CD4-positive, alpha-beta memory T cell (primary cell): ENCODE data around the gene SIL1. TPM values are rescaled to one million over a fixed set of nuclear protein-coding genes. Genes with fewer than 3 reads are reported as not detected.

Experiments used
- CTCF ChIA-PET: fragments of 350-600 bp; sonication (Branson Sonifier 250); formaldehyde crosslinking; loops from one replicate; lab custom pipeline; 2021; ENCODE audit warnings: inconsistent platforms; ENCODE audit not compliant: partially characterized antibody; lab: Charles Lee
- POLR2A ChIA-PET: fragments of 350-600 bp; sonication (Branson Sonifier 250); formaldehyde crosslinking; loops from one replicate; lab custom pipeline; 2021; ENCODE audit not compliant: partially characterized antibody; lab: Charles Lee
- DNase-seq, 5 donors: peaks; one replicate each; pipeline versions ENCODE4 v3.0.0 to v3.0.0-alpha.2; 2020 to 2022; ENCODE audit warnings: mixed read lengths in 1 of 5
- H3K27ac ChIP-seq: one replicate; pipeline ENCODE4 v1.7.0; 2013; ENCODE audit warnings: low read depth, low read length
- H3K27me3 ChIP-seq: 2 replicates; pipeline ENCODE4 v1.7.0; 2013; ENCODE audit warnings: mild to moderate bottlenecking, low read length, moderate library complexity; ENCODE audit not compliant: insufficient read depth
- H3K36me3 ChIP-seq: 2 replicates; pipeline ENCODE4 v1.7.0; 2013; ENCODE audit warnings: mild to moderate bottlenecking, low read length, moderate library complexity; ENCODE audit not compliant: insufficient read depth
- H3K4me1 ChIP-seq: 2 replicates; pipeline ENCODE4 v1.7.0; 2013; ENCODE audit warnings: mild to moderate bottlenecking, low read length, moderate library complexity; ENCODE audit not compliant: insufficient read depth
- H3K4me3 ChIP-seq, 2 donors: one replicate each; pipeline ENCODE4 v1.7.0; 2013; ENCODE audit warnings: low read length in 2 of 2, mild to moderate bottlenecking in 1 of 2
- H3K9me3 ChIP-seq, 2 donors: one replicate each; pipeline ENCODE4 v1.7.0; 2013; ENCODE audit warnings: low read length in 2 of 2, control low read depth in 1 of 2; ENCODE audit not compliant: control insufficient read depth in 1 of 2
- H3K27ac Mint-ChIP-seq, 7 donors: one replicate each; pipeline ENCODE4 v1.8.0; 2020 to 2021; ENCODE audit warnings: mixed read lengths in 7 of 7, mild to moderate bottlenecking in 6 of 7, inconsistent platforms in 3 of 7, moderate library complexity in 3 of 7
- H3K27me3 Mint-ChIP-seq, 2 donors: one replicate each; pipeline ENCODE4 v1.8.0; 2020 to 2021; ENCODE audit warnings: mixed read lengths in 2 of 2
- H3K36me3 Mint-ChIP-seq, 2 donors: one replicate each; pipeline ENCODE4 v1.8.0; 2020 to 2021; ENCODE audit warnings: mixed read lengths in 2 of 2, inconsistent platforms in 1 of 2, mild to moderate bottlenecking in 1 of 2
- H3K4me1 Mint-ChIP-seq, 4 donors: one replicate each; pipeline ENCODE4 v1.8.0; 2020 to 2021; ENCODE audit warnings: mixed read lengths in 4 of 4, mild to moderate bottlenecking in 1 of 4
- H3K4me3 Mint-ChIP-seq, 8 donors: one replicate each; pipeline ENCODE4 v1.8.0; 2020 to 2021; ENCODE audit warnings: mixed read lengths in 8 of 8, mild to moderate bottlenecking in 7 of 8, moderate library complexity in 6 of 8, inconsistent platforms in 3 of 8
- H3K9me3 Mint-ChIP-seq, 8 donors: one replicate each; pipeline ENCODE4 v1.8.0; 2020 to 2021; ENCODE audit warnings: mixed read lengths in 8 of 8, mild to moderate bottlenecking in 5 of 8, inconsistent platforms in 3 of 8, moderate library complexity in 1 of 8
- intact Hi-C: fragments of 100-400 bp; cut with micrococcal nuclease; formaldehyde crosslinking; loops from one replicate; pipeline ENCODE4 v1.15.1; 2023
- polyA plus RNA-seq, 2 donors: library from polyadenylated mRNA; unstranded; fragments of 300-500 nt; fragmentation: Illumina TruSeq; gene quantifications; one replicate each; pipeline ENCODE4 v1.2.3, GENCODE V29; 2021
- total RNA-seq, 2 experiments: library from RNA; stranded (reverse); gene quantifications; one replicate each; pipeline ENCODE4 v1.2.3, GENCODE V29; 2021

SIL1 gene
- total and polyA plus RNA-seq, 4 experiments from 2014 or later: 12.2 to 16.7 (median 14.4) TPM

- Mint-ChIP-seq H3K4me3 (no peak overlapping the region), H3K27ac (peak overlapping the region in 2 of 7 donors; percentile 43 to 60), H3K36me3 (peaks cover 0 to 2% of the 10 kb centered on the region in 2 donors), H3K9me3 (no peaks in the 10 kb centered on the region), H3K4me1 (peaks cover 0 to 5% (median under 1%) of the 10 kb centered on the region in 4 donors), H3K27me3 (no peaks in the 10 kb centered on the region)
- H3K4me1 ChIP-seq: no peaks in the 10 kb centered on the region
- DNase-seq: no peak
- intact Hi-C loops: no loop called here
- H3K9me3 ChIP-seq: no peaks in the 10 kb centered on the region
- no peak overlapping the region for H3K4me3 ChIP-seq
- CTCF ChIA-PET: no interaction called here
- no peak overlapping the region for H3K27ac ChIP-seq
- POLR2A ChIA-PET: no interaction called here
- no peaks in the 10 kb centered on the region for H3K27me3 ChIP-seq
- no peaks in the 10 kb centered on the region for H3K36me3 ChIP-seq
Observed at GRCh38 chr5:139150367-139150999, 47.7 kb downstream of the SIL1 start.

GRCh38 chr5:139149477-139150199 lies 48.5 kb downstream of the SIL1 start:
- H3K4me3 ChIP-seq: no peak overlapping the region
- Mint-ChIP-seq H3K4me1 (peaks cover 0 to 5% (median under 1%) of the 10 kb centered on the region in 4 donors), H3K9me3 (no peaks in the 10 kb centered on the region), H3K27me3 (no peaks in the 10 kb centered on the region), H3K36me3 (peaks cover 0 to 7% of the 10 kb centered on the region in 2 donors), H3K27ac (peak overlapping the region in 1 of 7 donors; percentile 74), H3K4me3 (no peak overlapping the region)
- no peaks in the 10 kb centered on the region for H3K27me3 ChIP-seq
- DNase-seq: no peak
- no peak overlapping the region for H3K27ac ChIP-seq
- H3K9me3 ChIP-seq: no peaks in the 10 kb centered on the region
- ChIA-PET POLR2A (no interaction called here), CTCF (no interaction called here)
- no peaks in the 10 kb centered on the region for H3K4me1 ChIP-seq
- intact Hi-C loops: no loop called here
- no peaks in the 10 kb centered on the region for H3K36me3 ChIP-seq

GRCh38 chr5:139148986-139149385 lies 49.2 kb downstream of the SIL1 start:
- DNase-seq: no peak
- Histone ChIP-seq H3K27ac (no peak overlapping the region), H3K36me3 (no peaks in the 10 kb centered on the region), H3K27me3 (no peaks in the 10 kb centered on the region), H3K4me3 (no peak overlapping the region), H3K9me3 (no peaks in the 10 kb centered on the region), H3K4me1 (no peaks in the 10 kb centered on the region)
- peaks cover 0 to 7% of the 10 kb centered on the region in 2 donors for H3K36me3 Mint-ChIP-seq
- H3K4me3 Mint-ChIP-seq: no peak overlapping the region
- ChIA-PET CTCF (no interaction called here), POLR2A (no interaction called here)
- no peaks in the 10 kb centered on the region for H3K27me3 Mint-ChIP-seq
- peaks cover 0 to 5% (median under 1%) of the 10 kb centered on the region in 4 donors for H3K4me1 Mint-ChIP-seq
- H3K27ac Mint-ChIP-seq: no peak overlapping the region
- intact Hi-C loops: no loop called here
- no peaks in the 10 kb centered on the region for H3K9me3 Mint-ChIP-seq

GRCh38 chr5:139148306-139148705 lies 49.9 kb downstream of the SIL1 start:
- no peak for DNase-seq
- CTCF ChIA-PET: no interaction called here
- no peak overlapping the region for H3K27ac Mint-ChIP-seq

GRCh38 chr5:139147483-139148087 lies 50.6 kb downstream of the SIL1 start:
- H3K9me3 ChIP-seq: no peaks in the 10 kb centered on the region
- H3K4me1 ChIP-seq: no peaks in the 10 kb centered on the region
- Mint-ChIP-seq H3K27me3 (no peaks in the 10 kb centered on the region), H3K4me3 (no peak overlapping the region), H3K9me3 (no peaks in the 10 kb centered on the region), H3K36me3 (peaks cover 0 to 7% of the 10 kb centered on the region in 2 donors), H3K27ac (no peak overlapping the region), H3K4me1 (peaks cover 0 to 5% (median under 1%) of the 10 kb centered on the region in 4 donors)
- POLR2A ChIA-PET: interaction anchor here (0.7 kb wide), 1 partner anchor 76 kb away, joined by 3 read pairs; no protein-coding TSS in a partner anchor
- no peak overlapping the region for H3K4me3 ChIP-seq
- CTCF ChIA-PET: no interaction called here
- no peak for DNase-seq
- no peaks in the 10 kb centered on the region for H3K27me3 ChIP-seq
- no peaks in the 10 kb centered on the region for H3K36me3 ChIP-seq
- intact Hi-C loops: no loop called here
- H3K27ac ChIP-seq: no peak overlapping the region

More at GRCh38 chr5:139148306-139148705, 49.9 kb downstream of the SIL1 start:
- no peaks in the 10 kb centered on the region for H3K9me3 ChIP-seq
- intact Hi-C loops: no loop called here
- H3K27me3 ChIP-seq: no peaks in the 10 kb centered on the region
- H3K4me3 Mint-ChIP-seq: no peak overlapping the region
- no peak overlapping the region for H3K27ac ChIP-seq
- H3K4me1 ChIP-seq: no peaks in the 10 kb centered on the region
- peaks cover 0 to 5% (median under 1%) of the 10 kb centered on the region in 4 donors for H3K4me1 Mint-ChIP-seq
- no peaks in the 10 kb centered on the region for H3K27me3 Mint-ChIP-seq
- H3K4me3 ChIP-seq: no peak overlapping the region
- peaks cover 0 to 7% of the 10 kb centered on the region in 2 donors for H3K36me3 Mint-ChIP-seq
- H3K9me3 Mint-ChIP-seq: no peaks in the 10 kb centered on the region
- POLR2A ChIA-PET: no interaction called here
- no peaks in the 10 kb centered on the region for H3K36me3 ChIP-seq

GRCh38 chr5:139146809-139147482 lies 51.2 kb downstream of the SIL1 start:
- Mint-ChIP-seq H3K9me3 (no peaks in the 10 kb centered on the region), H3K27me3 (no peaks in the 10 kb centered on the region), H3K4me3 (no peak overlapping the region), H3K27ac (no peak overlapping the region), H3K4me1 (peaks cover 0 to 5% (median under 1%) of the 10 kb centered on the region in 4 donors), H3K36me3 (peaks cover 0 to 7% of the 10 kb centered on the region in 2 donors)
- ChIA-PET POLR2A (interaction anchor here (0.6 kb wide), 1 partner anchor 173 kb away, joined by 3 read pairs; no protein-coding TSS in a partner anchor), CTCF (no interaction called here)
- H3K36me3 ChIP-seq: no peaks in the 10 kb centered on the region
- DNase-seq: no peak
- no peaks in the 10 kb centered on the region for H3K4me1 ChIP-seq
- no peak overlapping the region for H3K4me3 ChIP-seq
- no peaks in the 10 kb centered on the region for H3K27me3 ChIP-seq
- no peaks in the 10 kb centered on the region for H3K9me3 ChIP-seq
- no peak overlapping the region for H3K27ac ChIP-seq
- intact Hi-C loops: no loop called here
